Neuron (in vitro differentiated cells): Measurements from ENCODE around the gene ACTL7A.

Experiments used
- H2AFZ ChIP-seq: one replicate; pipeline ENCODE4 v1.6.1; 2013; ENCODE audit warnings: low read depth, mild to moderate bottlenecking, inconsistent platforms, low read length, moderate library complexity
- H3K27me3 ChIP-seq: one replicate; pipeline ENCODE4 v1.6.1; 2013; ENCODE audit warnings: low read length; ENCODE audit not compliant: insufficient read depth
- H3K36me3 ChIP-seq: one replicate; pipeline ENCODE4 v1.6.1; 2013; ENCODE audit warnings: low read length; ENCODE audit not compliant: insufficient read depth
- H3K4me1 ChIP-seq: one replicate; pipeline ENCODE4 v1.6.1; 2013; ENCODE audit warnings: low read length; ENCODE audit not compliant: insufficient read depth
- H3K4me3 ChIP-seq: 2 replicates; pipeline ENCODE4 v1.5.1; 2013; ENCODE audit warnings: mild to moderate bottlenecking, low read length, moderate library complexity
- H3K9me3 ChIP-seq: one replicate; pipeline ENCODE4 v1.6.1; 2013; ENCODE audit warnings: low read length

ACTL7A gene

DNA sequence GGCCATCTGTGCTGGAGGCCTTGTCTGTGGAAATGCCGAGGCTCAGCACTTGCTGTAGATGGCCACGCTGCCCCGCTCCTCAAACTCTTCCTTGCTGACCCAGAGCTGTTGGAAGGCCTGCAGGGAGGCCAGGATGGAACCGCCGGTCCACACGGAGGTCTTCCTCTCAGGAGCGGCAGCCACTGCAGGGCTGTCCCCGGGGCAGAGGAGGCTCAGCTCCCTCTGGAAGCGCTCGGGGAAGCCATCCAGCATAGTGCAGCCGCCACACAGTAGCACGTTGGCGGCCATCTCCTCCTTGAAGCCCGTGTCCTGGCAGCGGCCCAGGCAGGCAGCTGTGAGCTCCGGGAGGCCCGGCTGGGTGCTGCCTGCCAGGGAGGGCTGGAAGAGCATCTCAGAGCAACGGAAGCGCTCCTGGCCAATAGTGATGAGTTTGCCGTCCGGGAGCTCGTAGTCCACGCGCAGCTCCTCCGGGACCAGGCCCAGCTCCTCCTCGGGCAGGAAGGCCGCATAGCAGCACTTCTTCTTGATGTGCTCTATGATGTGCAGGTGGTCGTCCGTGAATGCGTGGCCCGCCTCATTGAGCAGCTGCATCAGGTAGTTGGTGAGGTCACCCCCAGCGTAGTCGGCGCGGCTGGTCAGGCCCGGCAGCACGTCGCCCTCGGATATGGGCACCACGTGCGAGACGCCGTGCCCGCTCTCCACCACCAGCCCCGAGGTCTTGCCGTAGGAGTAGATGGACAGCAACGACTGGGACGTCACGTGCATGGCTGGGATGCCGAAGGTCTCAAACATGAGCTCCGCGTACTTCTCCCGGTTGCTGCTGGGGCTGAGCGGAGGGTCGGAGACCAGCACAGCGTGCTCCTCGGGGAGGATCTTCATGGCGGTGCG lies 7.2 kb upstream of the ACTL7A start:
- no peaks in the 10 kb centered on the region for H3K36me3 ChIP-seq
- no peak overlapping the region for H2AFZ ChIP-seq
- peaks cover 5% of the 10 kb centered on the region for H3K9me3 ChIP-seq
- H3K4me3 ChIP-seq: no peak overlapping the region
- H3K27me3 ChIP-seq: peaks cover 2% of the 10 kb centered on the region
- no peaks in the 10 kb centered on the region for H3K4me1 ChIP-seq

DNA sequence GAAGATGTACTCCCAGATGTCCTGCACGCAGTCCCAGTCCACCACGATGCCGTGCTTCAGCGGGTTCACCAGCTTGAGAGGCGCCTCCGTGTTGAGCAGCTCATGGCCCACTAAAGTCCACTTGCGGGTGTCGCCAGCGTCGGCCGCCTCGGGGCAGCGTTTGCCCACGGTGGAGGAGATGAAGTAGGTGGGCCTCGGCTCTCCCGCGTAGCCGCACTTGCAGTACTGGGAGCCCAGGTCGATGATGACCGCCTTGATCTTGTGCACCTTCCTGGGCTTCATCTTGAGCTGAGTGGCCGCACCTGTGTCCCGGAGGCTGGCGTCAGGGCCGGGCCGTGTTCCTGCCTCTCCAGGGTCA lies 6.6 kb upstream of the ACTL7A start:
- Histone ChIP-seq H3K9me3 (peaks cover 5% of the 10 kb centered on the region), H2AFZ (no peak overlapping the region), H3K4me1 (no peaks in the 10 kb centered on the region), H3K27me3 (peaks cover 2% of the 10 kb centered on the region), H3K36me3 (no peaks in the 10 kb centered on the region), H3K4me3 (no peak overlapping the region)

- peaks cover 5% of the 10 kb centered on the region for H3K9me3 ChIP-seq
- no peak within 1 kb of the TSS for H3K4me3 ChIP-seq
- peaks cover 2% of the 10 kb centered on the region for H3K27me3 ChIP-seq
- H3K36me3 ChIP-seq: no peaks in the 10 kb centered on the region
- H3K4me1 ChIP-seq: no peaks in the 10 kb centered on the region
- no peak within 1 kb of the TSS for H2AFZ ChIP-seq
Observed at GRCh38 chr9:108855888-108856287, 6.2 kb upstream of the ACTL7A start, which contains the start of gene ACTL7B. TSS of gene ACTL7B (minus strand) at chr9:108855986. CDS start at chr9:108855930, 56 bp downstream.

DNA sequence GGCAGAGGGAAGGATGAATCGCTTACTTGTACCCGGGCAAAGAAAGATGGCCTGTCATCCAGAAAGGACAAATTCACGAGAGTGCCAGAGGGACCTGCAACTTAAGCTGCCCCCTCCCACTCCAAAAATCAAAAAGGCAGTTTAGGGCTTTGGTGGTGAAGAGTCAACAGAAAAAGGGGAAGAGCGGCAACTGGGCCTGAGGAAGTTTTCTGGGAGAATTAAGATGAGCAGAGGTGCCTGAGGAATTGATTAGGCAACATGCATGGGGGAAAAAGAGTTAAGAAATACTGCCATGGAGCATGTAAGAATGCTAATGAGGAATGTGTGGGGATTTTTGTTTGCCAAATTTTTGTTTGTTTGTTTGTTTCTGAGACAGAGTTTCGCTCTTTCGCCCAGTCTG lies 4.5 kb upstream of the ACTL7A start:
- no peaks in the 10 kb centered on the region for H3K4me1 ChIP-seq
- no peak overlapping the region for H3K4me3 ChIP-seq
- H3K27me3 ChIP-seq: peaks cover 2% of the 10 kb centered on the region
- H3K36me3 ChIP-seq: no peaks in the 10 kb centered on the region
- peaks cover 8% of the 10 kb centered on the region for H3K9me3 ChIP-seq
- no peak overlapping the region for H2AFZ ChIP-seq

GRCh38 chr9:108859459-108860114 lies 2.5 kb upstream of the ACTL7A start:
- Histone ChIP-seq H3K27me3 (no peaks in the 10 kb centered on the region), H3K4me3 (no peak overlapping the region), H2AFZ (no peak overlapping the region), H3K4me1 (no peaks in the 10 kb centered on the region), H3K36me3 (no peaks in the 10 kb centered on the region), H3K9me3 (peaks cover 8% of the 10 kb centered on the region)

GRCh38 chr9:108860354-108860753 lies 1.7 kb upstream of the ACTL7A start:
- Histone ChIP-seq H3K36me3 (no peaks in the 10 kb centered on the region), H3K9me3 (peaks cover 6% of the 10 kb centered on the region), H3K4me1 (no peaks in the 10 kb centered on the region), H3K4me3 (no peak overlapping the region), H2AFZ (no peak overlapping the region), H3K27me3 (no peaks in the 10 kb centered on the region)

DNA sequence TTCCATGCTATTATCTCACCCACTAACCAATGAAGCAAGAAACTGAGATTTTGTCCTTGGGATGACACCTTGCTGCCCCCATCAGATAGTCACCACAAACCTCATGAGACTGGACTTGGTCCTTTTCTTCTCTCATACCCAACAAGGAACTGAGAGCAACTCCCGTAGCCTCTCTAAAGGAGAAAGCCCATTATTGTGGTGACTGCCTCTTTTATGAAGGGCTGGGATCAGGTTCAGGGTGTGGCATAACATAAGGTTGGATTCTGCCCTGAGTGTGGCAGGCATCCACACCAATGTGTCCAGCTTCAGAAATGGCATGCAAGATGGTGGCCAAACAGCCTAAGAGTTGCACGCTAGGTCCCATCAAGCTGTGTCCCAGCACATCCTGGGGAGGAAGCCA lies 1.3 kb upstream of the ACTL7A start:
- no peaks in the 10 kb centered on the region for H3K27me3 ChIP-seq
- H3K36me3 ChIP-seq: no peaks in the 10 kb centered on the region
- H2AFZ ChIP-seq: no peak overlapping the region
- no peak overlapping the region for H3K4me3 ChIP-seq
- peaks cover 3% of the 10 kb centered on the region for H3K9me3 ChIP-seq
- H3K4me1 ChIP-seq: no peaks in the 10 kb centered on the region

DNA sequence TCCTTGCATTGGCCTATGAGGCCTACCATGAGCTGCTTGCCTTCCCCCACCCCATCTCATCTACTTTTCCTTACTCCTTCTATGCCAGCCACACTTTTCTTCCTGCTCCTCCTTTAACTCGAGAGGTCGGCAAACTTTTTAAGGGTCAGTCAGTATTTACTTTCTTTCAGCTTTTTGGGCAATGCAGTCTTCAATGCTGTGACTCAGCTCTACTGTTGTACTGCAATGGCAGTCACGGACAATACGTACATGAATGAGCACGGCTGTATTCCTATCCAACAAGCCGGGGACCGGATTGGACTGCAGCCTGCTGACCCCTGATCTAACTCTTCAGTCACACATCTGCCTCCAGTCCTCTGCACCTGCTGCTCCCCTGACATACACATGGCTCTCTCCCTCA lies 602 bp upstream of the ACTL7A start:
- Histone ChIP-seq H3K4me1 (no peaks in the 10 kb centered on the region), H2AFZ (no peak overlapping the region), H3K4me3 (no peak overlapping the region), H3K36me3 (no peaks in the 10 kb centered on the region), H3K27me3 (no peaks in the 10 kb centered on the region), H3K9me3 (peaks cover 3% of the 10 kb centered on the region)

DNA sequence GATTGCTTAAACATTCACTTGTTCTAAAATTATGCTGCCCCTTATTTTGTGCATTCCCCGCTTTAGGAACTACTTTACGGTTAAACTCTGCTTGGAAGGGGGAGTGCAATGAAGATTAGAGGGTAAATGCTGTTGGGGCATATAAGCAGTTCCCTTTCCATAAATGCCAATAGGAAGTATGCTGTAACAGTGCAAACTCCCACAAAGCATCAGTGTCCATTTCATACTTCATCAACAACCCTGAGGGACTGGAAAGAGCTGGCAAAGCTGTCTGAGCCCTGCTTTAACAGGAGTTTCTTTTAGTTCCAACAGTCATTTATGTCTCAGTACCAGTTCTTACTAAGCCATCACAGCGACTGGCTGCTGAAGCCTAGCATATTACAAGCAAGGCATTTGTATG lies 1.8 kb downstream of the ACTL7A start:
- Histone ChIP-seq H3K9me3 (peaks cover 3% of the 10 kb centered on the region), H2AFZ (no peak overlapping the region), H3K27me3 (no peaks in the 10 kb centered on the region), H3K4me1 (no peaks in the 10 kb centered on the region), H3K4me3 (no peak overlapping the region), H3K36me3 (peaks cover 4% of the 10 kb centered on the region)

DNA sequence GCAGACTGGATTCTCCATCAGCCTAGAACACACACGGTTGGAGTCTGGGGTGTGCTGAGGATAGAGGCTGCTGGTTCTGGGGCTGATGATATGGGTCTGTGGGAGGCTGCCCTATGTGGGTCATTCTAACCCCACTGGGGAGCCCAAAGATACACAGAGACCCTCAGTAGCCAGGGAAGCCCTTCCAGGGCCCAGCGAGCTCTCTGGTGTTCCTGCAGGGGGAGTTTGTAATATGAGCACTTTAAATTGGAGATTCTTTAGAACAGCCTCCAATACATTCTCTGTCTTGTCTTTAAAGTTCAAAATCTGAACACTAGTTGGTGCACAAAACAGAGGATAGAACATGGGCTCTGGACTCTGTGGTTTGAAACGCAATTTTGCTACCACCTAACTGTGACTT lies 2.4 kb downstream of the ACTL7A start:
- Histone ChIP-seq H3K4me1 (no peaks in the 10 kb centered on the region), H3K4me3 (no peak overlapping the region), H2AFZ (no peak overlapping the region), H3K27me3 (no peaks in the 10 kb centered on the region), H3K36me3 (peaks cover 8% of the 10 kb centered on the region), H3K9me3 (peaks cover 3% of the 10 kb centered on the region)

DNA sequence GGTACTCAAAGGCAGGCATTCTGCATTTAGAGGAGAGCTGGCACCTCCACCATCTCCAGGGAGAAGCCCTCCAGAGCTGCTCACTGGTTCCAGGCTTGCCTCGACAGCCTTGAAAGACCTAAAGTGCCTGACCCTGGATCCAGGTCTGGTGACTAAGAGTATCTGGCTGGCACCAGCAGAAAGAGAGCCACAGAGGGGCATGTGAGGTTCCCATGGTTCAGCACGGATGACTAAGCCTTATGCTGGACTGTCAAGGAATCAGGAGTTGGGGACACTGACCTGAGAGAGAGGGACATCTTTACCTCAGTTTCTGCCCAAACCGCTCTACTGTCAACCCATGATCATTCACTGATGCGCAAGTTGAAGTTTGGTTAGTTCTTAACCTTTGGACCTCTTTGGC lies 3.0 kb downstream of the ACTL7A start:
- Histone ChIP-seq H3K36me3 (peaks cover 8% of the 10 kb centered on the region), H2AFZ (no peak overlapping the region), H3K9me3 (peaks cover 3% of the 10 kb centered on the region), H3K4me3 (no peak overlapping the region), H3K27me3 (no peaks in the 10 kb centered on the region), H3K4me1 (no peaks in the 10 kb centered on the region)

DNA sequence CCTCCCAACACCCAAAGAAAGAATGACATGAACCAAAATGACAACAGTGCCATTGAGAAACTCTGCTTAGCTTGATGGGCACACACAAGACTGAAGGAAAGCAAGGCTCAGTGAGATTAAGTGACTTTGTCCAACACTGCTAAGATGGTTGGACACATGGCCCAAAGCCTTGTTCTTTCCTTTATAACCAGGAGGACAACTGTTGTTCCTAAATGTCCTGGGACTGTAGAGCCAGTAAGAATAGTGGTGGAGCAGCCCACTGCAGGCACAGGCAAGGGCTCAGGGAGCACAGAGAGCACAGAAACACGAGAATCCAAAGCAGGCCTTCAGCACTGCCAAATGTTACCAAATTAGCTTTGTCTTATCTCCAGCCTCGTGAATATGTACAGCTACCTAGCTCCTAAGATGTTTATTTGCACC lies 3.9 kb downstream of the ACTL7A start:
- Histone ChIP-seq H3K4me3 (no peak overlapping the region), H2AFZ (no peak overlapping the region), H3K4me1 (no peaks in the 10 kb centered on the region), H3K9me3 (peaks cover 3% of the 10 kb centered on the region), H3K27me3 (no peaks in the 10 kb centered on the region), H3K36me3 (peaks cover 15% of the 10 kb centered on the region)

GRCh38 chr9:108867116-108867515 lies 5.0 kb downstream of the ACTL7A start:
- peaks cover 26% of the 10 kb centered on the region for H3K36me3 ChIP-seq
- H3K4me3 ChIP-seq: no peak overlapping the region
- peaks cover 5% of the 10 kb centered on the region for H3K9me3 ChIP-seq
- no peaks in the 10 kb centered on the region for H3K4me1 ChIP-seq
- no peaks in the 10 kb centered on the region for H3K27me3 ChIP-seq
- no peak overlapping the region for H2AFZ ChIP-seq
